Ecto neural progenitor cell (in vitro differentiated cells): ENCODE data around the gene ZNF506.
A peak's percentile ranks its signal among the peaks of the same experiment; 100 is the strongest.
"Not testable (repeated sequence)": the region's sequence is repeated elsewhere in the genome, so short reads cannot be mapped to it uniquely, and the experiment has no call there.

Experiments
- DNase-seq: peaks from one replicate; pipeline ENCODE4 v3.0.0-alpha.2; 2018; ENCODE audit warnings: low spot score

ZNF506 gene

DNA sequence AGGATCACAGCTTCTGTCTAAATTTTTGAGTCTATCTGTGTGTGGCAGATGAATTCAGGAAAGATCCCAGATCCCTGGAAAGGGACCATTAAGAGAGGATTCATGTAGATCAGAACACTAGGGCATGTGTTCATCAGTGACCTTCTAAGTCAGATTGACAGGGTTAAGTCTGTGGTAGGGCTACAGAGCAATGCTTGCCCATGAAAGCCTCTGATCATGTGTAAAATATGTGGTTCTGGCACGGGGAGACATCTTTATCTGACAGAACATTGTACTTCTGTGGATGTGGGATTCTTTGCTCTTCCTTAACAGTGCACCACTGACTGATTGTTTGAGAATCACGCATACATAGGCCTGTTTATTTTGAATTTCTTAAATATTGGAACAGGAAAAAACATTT, 42.9 kb downstream of the ZNF506 start:
- DNase-seq, result no peak

DNA sequence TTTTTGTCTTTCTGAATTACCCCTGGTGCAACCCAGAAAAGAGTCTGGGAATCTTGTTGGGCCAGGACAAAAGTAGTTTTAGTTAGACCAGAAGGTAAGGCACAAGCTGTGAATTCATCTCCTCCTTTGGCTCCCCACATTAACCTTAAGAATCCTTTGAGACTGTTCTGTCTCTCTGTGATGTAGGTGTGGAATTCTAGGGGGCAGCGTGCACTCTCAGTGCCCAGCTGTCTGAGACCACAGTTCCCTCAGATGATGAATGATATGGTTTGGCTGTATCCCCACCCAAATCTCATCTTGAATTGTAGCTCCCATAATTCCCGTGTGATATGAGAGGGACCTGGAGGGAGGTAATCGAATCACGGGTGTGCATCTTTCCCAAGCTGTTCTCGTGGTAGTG, 43.9 kb downstream of the ZNF506 start:
- no peak for DNase-seq

DNA sequence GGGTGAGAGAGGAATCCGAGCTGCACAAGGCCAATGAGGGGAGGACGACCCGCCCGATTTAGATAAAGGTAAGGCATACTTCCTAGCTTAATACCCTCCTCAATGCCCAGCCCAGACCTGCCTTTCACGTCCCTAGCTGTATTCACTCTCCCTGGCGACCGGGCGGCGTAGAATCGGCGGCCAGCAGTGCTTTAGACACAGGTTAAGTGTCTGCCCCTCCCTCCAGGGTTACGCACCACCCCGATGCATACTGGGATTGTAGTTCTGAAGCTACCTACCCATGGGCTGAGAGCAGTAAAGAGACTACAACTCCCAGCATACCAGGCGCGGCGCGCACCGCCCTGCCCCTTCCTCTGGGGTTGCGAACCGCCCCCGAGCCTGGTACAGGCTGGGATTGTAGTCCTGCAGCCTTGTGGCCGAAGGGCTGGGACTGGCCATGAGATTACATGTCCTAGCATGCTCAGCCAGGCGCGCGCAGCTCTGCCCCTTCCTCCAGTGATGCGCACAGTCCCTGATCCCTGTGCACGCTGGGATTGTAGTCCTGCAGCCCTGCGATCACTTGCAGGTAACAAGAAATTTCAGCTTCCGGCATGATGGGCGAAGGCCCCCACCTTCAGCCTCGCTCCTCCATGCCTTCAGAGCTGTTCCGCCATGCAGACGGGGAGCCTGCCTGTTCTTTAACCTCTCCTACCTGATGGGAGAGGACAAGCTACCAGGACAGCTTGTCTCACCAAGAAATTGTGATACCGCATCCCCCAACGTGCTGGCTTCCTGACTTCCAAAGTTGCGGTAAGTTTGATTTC, 45.1 kb downstream of the ZNF506 start:
- DNase-seq, result peak; percentile 99

DNA sequence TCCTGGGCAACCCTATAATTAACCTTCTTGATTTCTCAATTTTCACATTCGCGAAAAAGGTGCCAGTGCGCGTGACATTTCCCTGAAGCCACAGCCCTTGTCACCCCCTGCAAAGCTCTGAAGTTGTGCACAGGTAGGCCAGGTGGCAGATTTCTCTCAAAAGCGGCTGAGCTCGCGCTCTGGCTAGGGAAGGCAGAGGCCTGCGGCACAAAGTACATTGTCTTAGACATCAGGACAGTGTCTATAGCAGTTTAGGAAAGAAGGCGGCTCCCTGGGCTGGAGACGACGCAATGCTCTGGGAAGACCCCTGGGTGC, 45.7 kb downstream of the ZNF506 start:
- no peak for DNase-seq

DNA sequence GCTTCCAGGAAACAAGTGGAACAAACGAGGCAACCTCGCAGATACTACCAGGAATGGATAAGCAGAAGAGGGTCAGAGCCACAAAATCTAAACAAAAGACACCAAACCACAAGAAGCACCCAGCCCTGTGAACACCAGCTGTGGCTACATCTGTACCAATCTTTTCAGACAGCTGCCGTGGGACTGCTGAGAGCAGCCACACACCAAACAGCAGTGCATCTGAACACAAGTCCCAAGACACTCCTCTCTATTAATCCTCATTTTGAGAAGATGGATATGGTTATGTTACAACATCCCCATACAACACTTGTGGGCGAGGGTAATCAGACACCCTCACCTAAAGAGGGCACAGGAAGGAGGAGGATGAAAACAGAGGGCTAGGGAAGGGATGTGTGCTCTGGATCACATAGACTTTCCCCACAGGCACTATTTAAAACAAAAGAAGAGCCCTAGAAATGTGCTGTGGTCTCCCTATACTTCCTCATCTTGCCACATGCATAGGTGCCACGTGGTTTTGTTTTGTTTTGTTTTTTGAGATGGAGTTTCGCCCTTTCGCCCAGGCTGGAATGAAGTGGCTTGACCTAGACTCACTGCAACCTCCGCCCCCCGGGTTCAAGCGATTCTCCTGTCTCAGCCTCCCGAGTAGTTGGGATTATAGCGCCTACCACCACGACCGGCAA, 47.1 kb downstream of the ZNF506 start:
- no peak for DNase-seq

DNA sequence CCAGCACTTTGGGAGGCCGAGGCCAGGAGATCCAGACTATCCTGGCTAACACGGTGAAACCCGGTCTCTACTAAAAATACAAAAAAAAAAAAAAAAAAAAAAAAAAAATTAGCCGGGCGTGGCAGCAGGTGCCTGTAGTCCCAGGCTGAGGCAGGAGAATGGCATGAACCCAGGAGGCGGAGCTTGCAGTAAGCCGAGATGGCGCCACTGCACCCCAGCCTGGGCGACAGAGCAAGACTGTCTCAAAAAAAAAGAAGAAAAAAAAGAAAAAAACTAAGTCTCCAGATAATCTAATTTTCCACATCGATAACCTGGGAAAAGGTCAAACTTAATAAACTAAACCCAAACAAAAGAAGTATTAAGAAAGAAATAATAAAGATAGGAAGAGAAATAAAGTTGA, 49.6 kb downstream of the ZNF506 start:
- DNase-seq, result not testable (repeated sequence)

DNA sequence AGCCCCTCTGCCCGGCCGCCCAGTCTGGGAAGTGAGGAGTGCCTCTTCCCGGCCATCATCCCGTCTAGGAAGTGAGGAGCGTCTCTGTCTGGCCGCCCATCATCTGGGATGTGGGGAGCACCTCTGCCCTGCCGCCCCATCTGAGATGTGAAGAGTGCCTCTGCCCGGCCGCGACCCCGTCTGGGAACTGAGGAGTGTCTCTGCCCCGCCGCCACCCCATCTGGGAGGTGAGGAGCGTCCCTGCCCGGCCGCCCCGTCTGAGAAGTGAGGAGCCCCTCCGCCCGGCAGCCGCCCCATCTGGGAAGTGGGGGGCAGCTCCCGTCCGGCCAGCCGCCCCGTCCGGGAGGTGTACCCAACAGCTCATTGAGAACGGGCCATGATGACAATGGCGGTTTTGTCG, 51.6 kb downstream of the ZNF506 start:
- not testable (repeated sequence) for DNase-seq

DNA sequence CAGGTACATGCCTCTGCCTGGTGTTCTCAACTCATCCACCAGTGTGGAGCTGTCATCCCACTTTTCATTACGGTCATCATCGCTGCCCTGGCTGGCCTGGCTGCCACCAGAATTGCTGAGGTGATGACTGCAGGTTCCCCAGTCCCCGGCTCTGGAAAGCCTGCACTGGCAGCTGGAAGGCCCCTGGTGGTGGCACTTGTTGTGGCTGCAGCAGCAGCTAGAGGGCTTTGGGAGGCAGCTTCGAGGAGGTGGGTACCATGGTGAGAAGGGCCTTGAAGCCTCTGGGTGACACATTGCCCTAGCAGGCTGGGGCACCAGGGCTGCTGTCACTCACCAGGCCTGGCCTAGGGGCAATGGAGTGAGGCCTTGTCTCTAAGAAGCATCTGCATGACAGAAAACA, 63.4 kb downstream of the ZNF506 start:
- no peak for DNase-seq

DNA sequence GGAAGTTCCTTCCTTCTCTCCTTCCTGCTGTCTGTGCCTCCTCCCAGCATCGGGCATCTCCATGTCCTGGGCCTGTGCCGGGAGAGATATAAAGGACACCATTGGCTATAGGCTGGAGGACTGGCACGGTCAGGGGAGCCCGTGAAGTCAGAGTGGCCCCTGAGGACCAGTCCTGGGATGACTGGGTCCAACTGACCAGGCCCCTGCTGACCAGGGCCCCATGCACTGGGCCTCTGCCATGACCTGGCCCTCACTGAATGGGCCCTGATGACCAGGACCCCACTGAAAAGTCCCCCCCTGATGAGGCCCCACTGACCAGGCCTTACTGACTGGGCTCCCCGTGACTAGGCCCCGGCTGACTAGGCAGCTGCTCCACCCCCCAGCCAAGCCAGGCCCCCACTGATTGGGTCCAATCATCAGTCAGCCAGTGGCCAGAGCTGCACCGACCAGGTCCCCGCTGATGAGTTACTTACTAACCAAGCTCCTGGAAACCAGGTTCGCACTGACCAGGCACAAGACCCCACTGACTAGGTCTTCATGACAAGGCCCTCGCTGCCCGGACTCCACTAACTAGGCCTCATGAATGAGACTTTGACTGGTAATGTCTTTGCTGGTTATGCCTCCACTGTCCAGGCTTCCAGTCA, 68.7 kb downstream of the ZNF506 start:
- DNase-seq, result peak; percentile 33

DNA sequence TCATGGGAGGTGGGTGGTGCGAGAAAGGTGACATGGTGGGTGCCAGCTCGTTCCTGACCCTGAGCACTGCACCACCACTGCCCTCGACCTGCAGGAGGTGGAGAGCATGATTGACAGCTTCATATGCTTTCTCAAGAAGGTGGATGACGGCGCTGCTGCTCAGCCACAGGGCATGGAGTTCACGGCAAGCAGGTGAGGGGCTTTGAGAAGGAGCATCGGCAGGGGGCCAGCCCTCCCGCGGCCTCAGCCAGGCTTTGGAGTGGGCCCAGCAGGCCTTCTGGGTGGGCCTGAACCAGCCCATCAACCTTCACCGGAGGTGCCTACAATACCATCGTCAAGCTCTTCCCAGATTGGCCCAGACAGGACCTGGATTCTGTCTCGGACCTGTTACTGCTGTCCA, 69.7 kb downstream of the ZNF506 start:
- DNase-seq, result no peak

DNA sequence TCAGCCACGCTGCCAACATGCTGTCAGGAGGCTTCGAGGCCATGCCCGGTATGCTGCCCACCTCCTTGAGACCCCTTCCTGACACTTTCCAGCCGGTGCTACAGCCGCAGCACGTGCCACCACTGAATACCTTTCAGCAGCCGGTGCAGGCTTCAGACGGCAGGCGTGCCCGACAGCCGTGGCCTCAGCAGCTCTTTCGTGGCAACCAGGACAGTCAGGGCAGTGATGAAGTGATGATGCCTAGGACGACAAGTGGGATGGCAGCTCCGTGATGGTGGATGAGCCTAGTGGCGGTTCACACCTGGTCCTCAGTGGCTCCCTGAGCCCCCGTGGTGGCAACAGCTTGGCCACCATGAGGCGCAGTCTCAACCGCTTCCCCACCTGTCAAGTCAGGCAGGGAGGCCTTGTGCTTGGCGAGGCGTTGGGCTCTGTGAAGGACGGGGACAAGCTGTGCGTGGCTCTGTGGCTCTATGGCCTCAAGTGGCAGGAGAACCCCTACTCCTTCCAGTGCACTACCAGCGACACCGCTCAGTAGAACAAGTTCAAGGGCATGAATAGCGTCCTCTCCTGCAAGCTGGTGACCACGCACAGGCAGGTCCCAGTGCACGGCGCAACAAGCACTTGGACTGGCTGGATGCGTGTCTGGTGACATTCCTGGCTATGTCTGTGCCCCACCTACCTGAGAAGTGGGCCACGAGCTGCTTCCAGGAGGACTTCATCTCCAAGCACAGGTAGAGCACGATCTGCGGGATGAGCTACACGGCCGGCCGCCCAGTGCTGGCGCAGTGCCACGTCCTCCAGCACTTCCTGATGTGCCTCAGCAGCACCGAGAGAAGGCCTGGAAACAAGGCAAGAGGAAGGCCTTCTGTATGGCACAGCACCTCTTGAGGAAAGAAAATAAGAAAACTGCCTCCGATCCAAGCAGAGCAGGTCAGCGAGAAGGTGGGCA, 70.4 kb downstream of the ZNF506 start:
- no peak for DNase-seq

DNA sequence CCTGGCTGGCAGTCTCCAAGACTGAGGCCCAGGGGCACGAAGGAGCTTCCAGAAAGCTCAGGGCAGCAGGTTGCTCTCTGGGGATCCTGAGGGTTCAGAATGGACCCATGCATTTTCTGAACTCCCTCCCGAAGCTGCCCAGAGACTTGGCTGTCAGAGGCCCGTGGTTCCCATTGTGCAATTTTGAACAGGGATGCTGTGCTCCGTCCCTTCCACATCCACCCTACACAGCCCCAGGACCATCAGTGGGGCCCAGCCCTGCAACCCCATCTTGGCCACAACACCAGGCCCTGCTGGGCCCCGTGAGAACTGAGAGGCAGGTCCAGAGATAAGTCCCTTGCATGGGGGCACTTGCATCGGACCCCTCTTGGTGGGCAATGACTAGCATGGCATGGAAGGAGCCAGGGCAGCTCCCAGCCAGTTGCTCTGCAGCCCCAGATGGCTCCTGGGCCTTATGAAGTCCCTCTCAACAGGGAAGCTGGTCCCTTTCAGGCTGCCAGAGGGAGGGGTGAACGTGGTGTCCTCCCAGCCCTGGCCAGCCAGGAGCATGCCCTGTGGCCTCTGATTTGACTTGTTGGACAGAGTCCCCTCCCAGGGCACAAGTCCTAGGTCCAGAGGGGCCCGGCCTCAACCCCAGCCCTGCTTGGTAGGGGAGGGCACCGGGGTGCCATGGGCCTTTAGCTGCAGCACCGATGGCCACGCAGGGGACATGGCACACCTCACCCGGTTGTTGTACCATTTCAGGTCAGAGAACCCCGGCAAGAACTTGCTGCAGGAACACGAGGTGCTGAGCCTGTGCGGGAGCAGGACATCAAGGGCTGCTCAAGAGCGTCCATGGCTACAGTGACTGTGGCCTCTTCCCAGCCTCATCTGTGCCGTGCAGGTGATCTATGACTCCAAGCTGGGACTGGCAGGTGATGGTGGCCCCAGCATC, 71.4 kb downstream of the ZNF506 start:
- DNase-seq, result no peak

DNA sequence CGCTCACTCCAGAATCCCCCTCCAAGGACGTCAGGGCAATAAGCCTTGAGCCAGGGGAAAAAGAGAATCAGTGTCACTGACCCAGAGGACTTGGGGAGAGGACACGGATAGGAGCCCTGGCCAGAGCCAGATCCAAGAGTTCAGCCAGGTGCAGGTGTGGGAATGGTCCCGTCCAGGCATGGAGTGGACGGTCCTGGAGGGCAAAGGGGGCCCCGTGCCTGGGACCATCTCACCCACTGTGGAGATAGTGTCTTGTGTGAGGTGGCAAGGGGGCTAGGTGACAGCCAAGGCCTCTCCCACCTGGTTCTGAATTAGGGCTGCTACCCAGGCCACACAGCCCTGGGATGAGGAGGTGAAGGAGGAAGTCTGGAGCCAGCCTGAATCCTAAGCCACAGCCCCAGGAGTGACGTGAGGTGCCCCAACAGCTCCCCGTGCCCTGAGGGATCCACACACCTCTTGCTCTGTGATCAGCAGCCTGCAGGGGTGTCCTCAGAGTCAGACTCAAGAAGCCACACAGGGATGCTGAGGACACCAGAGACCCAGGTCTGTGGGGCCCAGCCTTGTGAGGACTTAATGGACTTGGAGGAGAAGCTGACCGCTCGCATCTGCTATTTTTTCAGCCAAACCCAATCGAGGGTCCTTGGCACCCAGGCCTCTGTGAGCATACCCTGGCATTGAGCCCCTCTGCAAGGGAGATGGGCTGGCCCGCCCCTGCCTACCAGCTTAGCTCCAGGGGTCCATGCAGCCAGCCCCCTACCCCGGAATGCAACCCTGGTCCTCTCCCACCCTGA, 72.2 kb downstream of the ZNF506 start:
- DNase-seq, result no peak

DNA sequence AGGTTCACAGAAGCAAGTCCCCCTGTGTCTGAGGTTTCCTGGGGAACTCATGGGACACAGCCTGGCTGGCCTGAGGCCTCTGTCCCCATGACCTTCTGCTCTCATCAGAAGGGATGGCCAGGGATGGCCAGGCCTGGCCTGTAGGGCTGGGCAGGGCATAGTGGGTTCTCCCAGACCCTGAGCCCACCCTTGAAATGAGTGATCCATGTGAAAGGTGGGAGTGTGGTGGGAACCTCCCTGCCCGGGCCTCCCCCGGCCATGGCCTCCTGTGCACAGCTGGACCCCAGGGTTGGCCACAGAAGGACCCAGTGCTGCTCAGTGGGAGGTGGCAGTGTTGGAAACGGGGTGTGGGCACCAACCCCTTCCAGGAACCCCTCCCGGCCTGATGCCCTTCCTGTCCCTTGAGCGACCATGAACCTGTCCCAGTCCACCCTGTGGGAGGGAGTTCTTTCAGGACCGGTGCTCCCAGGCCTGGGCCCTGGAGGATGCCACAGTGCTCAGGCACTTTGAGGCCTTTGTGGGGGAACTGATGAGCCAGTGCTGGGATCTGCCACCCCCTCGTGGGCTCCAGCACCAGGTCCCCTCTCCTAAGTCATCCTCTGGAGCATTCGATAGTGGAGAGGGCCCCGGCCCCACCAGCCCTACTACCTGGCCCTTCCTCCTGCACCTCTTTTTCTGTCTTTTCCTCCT, 73.2 kb downstream of the ZNF506 start:
- no peak for DNase-seq

DNA sequence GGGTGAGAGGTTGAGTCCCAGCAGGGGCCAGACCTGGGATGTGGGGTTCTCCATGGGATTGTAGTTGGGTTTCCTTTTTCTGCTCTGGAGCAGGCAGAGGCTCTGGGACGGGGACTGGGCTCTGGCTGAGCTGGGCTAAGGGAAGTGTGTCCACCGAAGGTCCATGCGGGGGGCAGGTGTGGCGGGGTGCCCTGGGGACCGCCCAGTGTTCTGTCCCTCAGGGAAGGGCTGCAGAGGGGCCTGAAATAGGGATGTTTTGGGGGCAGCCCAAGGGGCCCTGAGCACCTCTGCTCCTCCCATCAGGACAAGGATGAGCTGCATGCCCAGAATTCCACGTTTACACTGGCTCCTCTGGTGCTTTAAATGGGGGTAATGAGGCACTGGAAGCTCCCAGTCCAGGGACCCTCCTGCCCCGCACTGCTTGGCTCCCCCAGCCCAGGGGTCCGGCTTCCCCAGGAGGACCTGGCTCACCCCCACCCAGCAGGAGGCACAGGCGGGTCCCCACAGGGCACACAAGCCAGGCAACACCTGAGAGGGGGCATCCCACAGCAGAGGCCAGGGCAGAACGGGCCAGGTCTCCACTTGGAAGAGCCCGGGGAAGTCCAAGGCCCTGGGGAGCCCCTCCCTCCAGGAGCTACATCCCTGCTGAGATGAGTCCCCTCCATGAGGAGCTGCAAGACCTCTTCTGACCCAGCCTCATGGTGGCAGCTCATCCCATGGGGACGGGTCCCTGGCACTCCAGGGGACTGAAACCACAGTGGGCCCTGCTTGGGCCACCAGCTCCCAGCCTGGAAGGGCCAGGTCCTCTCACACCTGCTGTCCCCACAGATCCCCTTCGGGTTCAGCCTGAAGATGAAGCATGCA, 74.0 kb downstream of the ZNF506 start:
- DNase-seq, result peak; percentile 38

DNA sequence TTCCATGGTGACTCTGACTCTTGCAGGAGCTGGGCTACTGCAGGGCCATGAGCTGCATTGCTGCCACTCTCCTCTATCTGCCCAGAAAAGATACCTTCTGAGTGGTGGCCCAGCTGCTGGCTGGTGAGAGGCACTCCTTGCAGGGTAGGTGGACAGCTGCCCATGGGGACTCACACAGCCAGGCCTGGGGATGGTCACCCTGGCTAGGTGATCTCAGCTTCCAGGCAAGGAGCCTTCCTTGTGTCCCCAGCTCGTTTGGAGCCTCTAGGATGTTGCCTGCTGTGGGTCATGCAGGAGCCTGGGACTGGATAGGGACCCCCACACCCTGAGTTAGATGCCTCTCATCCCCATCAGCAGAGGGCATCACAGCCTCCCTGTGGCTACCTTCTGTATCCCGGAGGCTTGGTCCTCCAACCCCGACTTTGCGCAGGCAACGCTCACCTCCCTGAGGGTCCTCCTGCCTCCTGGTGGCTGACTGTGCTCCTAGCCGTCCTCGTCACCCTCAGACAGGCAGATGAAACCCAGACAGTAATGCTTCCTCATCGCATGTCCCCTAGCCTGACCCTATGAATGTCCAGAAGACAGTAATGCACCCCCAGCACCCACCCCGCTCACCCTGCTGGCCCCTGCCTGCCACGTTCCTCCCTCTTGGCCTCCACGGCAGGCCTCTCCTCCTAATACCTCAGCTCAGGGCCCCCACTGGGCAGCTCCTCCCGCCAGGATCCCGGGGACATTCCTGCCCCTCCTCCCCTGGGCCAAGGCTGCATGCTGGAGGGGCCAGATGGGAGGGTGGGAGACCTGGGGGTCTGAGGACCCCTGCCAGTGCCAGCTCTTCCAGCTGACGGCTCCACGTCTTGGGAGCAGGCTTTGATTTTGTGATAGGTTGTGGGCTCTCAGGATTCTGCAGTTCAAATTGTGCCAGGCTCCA, 75.0 kb downstream of the ZNF506 start:
- peak; percentile 30 for DNase-seq

DNA sequence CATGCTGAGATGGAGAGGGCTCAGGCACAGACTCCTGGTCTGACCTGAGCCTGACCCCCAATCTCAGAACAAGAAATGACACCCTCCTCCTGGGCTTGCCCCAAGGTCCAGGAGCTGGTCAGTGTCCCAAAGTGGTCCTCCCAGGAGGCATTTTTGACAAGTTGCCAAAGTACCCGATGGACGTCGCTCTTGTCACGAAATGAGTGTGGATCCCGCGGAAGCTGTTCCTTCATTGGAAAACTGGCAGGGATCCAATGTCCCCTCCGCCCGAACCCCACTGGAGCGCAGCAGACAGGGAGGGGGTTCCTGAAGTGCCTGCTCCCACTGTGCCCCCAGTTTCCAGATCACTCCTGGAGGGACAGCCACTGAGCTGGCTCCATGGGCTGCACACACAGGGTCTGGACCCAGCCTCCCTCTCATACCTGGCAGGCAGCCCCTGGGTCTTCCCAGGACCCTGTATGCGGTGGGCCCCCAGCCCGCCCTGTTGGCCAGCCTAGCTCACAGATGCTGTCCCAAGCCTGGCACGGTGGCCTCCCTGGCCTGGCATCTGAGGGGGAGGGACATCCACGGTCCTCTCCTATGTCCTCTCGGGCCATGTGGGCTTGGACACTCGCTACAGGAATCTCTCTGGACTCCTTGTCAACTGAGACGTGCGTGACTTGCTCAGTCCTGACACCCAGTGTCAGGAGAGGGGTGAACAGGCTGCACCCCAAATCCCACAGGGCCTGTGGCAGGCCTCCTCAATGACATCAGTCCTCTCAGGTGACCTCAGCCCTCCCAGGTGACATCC, 75.9 kb downstream of the ZNF506 start:
- DNase-seq, result peak; percentile 36
